NOMO-1 (cell line): ENCODE data around the gene ZNF827.

ENCODE experiments used
- DNase-seq, 2 experiments: peaks; one replicate each; lab custom pipeline; 2025; ENCODE audit not compliant: unreplicated experiment in 2 of 2; lab: John Stamatoyannopoulos, UW

The ZNF827 gene

GRCh38 chr4:145731028-145731427 is 207.6 kb downstream of the ZNF827 start:
- DNase-seq: no peak

- no peak for DNase-seq
These were observed 208.6 kb downstream of the ZNF827 start for GRCh38 chr4:145730026-145730425.

- no peak for DNase-seq
These were observed 215.3 kb downstream of the ZNF827 start for GRCh38 chr4:145723336-145723735.

- no peak for DNase-seq
These were observed 216.1 kb downstream of the ZNF827 start for GRCh38 chr4:145722561-145722960.

- DNase-seq: no peak
These were observed 218.0 kb downstream of the ZNF827 start for GRCh38 chr4:145720656-145721055.

GRCh38 chr4:145719752-145720624 is 218.6 kb downstream of the ZNF827 start:
- no peak for DNase-seq

GRCh38 chr4:145716661-145717200 is 221.9 kb downstream of the ZNF827 start:
- no peak for DNase-seq

- DNase-seq: no peak
These were observed 222.4 kb downstream of the ZNF827 start for GRCh38 chr4:145716200-145716599.

- no peak for DNase-seq
These were observed 228.8 kb downstream of the ZNF827 start for GRCh38 chr4:145709843-145710242.

GRCh38 chr4:145709336-145709735 is 229.3 kb downstream of the ZNF827 start:
- no peak for DNase-seq
